ENCODE results near the gene ZNF419.

The ZNF419 gene

DNA sequence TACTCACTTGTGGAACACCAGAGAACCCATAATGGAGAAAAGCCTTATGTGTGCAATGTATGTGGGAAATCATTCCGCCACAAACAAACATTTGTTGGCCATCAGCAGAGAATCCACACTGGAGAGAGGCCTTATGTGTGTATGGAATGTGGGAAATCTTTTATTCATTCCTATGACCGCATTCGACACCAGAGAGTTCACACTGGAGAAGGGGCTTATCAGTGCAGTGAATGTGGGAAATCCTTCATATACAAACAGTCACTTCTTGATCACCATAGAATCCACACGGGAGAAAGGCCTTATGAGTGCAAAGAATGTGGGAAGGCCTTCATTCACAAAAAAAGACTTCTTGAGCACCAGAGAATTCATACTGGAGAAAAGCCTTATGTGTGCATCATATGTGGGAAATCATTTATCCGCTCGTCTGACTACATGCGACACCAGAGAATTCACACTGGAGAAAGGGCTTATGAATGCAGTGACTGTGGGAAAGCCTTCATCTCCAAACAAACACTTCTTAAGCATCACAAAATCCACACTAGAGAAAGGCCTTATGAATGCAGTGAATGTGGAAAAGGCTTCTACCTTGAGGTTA is 50.5 kb downstream of the ZNF419 start:
- no peak for DNase-seq
